Measurements from ENCODE around the gene DEPDC5. TPM values are rescaled to one million over a fixed set of nuclear protein-coding genes. Genes with fewer than 3 reads are reported as not detected.

The DEPDC5 gene
- total RNA-seq, 2 donors from 2014 or later, result 31.9 to 43.2 TPM

DNA sequence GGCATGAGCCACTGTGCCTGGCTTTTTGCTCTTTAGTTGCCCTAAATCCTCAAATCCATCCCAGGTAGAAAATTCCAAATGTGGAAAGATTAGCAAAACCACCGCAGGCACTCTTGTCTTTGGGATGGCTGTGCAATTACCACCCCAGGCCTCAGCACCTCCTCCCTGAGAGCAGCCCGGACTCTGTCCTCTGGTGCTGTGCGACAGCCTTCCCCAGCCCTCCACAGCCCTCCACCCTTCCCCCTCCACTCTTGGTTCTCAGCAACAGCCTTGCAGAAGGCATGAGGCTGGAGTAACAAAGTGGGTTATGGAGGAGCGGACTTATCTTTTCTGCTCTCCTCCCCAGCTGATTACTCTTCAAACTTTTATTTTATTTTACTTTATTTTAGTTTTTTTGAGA, 145.8 kb downstream of the DEPDC5 start:
- H3K27ac ChIP-seq (ENCODE audit: low read depth, low read length), result no peak overlapping the region
- no peaks in the 10 kb centered on the region for H3K27me3 ChIP-seq (ENCODE audit: control insufficient read depth, insufficient read depth, low read length, poor library complexity, severe bottlenecking)
- H3K4me3 Mint-ChIP-seq, result no peak overlapping the region
- H3K4me1 ChIP-seq (ENCODE audit: control insufficient read depth, insufficient read depth, low read length), result peaks cover 4% of the 10 kb centered on the region
- peaks cover 18% of the 10 kb centered on the region for H3K36me3 Mint-ChIP-seq (ENCODE audit: low read depth)
- H3K4me1 Mint-ChIP-seq, result peaks cover 12% of the 10 kb centered on the region
- no peaks in the 10 kb centered on the region for H3K9me3 ChIP-seq (ENCODE audit: control insufficient read depth, low read length)
- no peak overlapping the region for H3K4me3 ChIP-seq (ENCODE audit: low read length)
- 85 to 98% methylated on average over 2 to 3 of the region's 4 CpGs for WGBS, 2 experiments (ENCODE audit: insufficient coverage in 1 of 2, insufficient read length in 1 of 2)
- peaks cover 10% of the 10 kb centered on the region for H3K36me3 ChIP-seq (ENCODE audit: control insufficient read depth, insufficient read depth, low read length)
- TF ChIP-seq, protein P1, sequence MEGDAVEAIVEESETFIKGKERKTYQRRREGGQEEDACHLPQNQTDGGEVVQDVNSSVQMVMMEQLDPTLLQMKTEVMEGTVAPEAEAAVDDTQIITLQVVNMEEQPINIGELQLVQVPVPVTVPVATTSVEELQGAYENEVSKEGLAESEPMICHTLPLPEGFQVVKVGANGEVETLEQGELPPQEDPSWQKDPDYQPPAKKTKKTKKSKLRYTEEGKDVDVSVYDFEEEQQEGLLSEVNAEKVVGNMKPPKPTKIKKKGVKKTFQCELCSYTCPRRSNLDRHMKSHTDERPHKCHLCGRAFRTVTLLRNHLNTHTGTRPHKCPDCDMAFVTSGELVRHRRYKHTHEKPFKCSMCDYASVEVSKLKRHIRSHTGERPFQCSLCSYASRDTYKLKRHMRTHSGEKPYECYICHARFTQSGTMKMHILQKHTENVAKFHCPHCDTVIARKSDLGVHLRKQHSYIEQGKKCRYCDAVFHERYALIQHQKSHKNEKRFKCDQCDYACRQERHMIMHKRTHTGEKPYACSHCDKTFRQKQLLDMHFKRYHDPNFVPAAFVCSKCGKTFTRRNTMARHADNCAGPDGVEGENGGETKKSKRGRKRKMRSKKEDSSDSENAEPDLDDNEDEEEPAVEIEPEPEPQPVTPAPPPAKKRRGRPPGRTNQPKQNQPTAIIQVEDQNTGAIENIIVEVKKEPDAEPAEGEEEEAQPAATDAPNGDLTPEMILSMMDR (conservative IDR thresholded peaks at IDR 0.05), result no peak
- DNase-seq, result no peak
- no peaks in the 10 kb centered on the region for H3K9me3 Mint-ChIP-seq
- H3K9ac ChIP-seq (ENCODE audit: extremely low read depth, low read length, poor library complexity, severe bottlenecking), result no peak overlapping the region
- no peak overlapping the region for H3K27ac Mint-ChIP-seq
- H3K27me3 Mint-ChIP-seq (ENCODE audit: insufficient read depth), result no peaks in the 10 kb centered on the region

GRCh38 chr22:31901388-31902137, 147.7 kb downstream of the DEPDC5 start:
- TF ChIP-seq, protein P1 (conservative IDR thresholded peaks at IDR 0.05), result no peak
- no peaks in the 10 kb centered on the region for H3K9me3 ChIP-seq (ENCODE audit: control insufficient read depth, low read length)
- H3K9me3 Mint-ChIP-seq, result no peaks in the 10 kb centered on the region
- no peak for DNase-seq
- H3K27me3 Mint-ChIP-seq (ENCODE audit: insufficient read depth), result no peaks in the 10 kb centered on the region
- no peaks in the 10 kb centered on the region for H3K27me3 ChIP-seq (ENCODE audit: control insufficient read depth, insufficient read depth, low read length, poor library complexity, severe bottlenecking)
- WGBS, 2 experiments (ENCODE audit: insufficient coverage in 1 of 2, insufficient read length in 1 of 2), result 95 to 100% methylated on average over 2 to 6 of the region's 6 CpGs
- H3K36me3 ChIP-seq (ENCODE audit: control insufficient read depth, insufficient read depth, low read length), result peaks cover 10% of the 10 kb centered on the region
- H3K4me3 Mint-ChIP-seq, result no peak overlapping the region
- no peak overlapping the region for H3K4me3 ChIP-seq (ENCODE audit: low read length)
- no peak overlapping the region for H3K9ac ChIP-seq (ENCODE audit: extremely low read depth, low read length, poor library complexity, severe bottlenecking)
- peaks cover 12% of the 10 kb centered on the region for H3K4me1 Mint-ChIP-seq
- no peak overlapping the region for H3K27ac ChIP-seq (ENCODE audit: low read depth, low read length)
- no peak overlapping the region for H3K27ac Mint-ChIP-seq
- H3K4me1 ChIP-seq (ENCODE audit: control insufficient read depth, insufficient read depth, low read length), result peaks cover 4% of the 10 kb centered on the region
- peaks cover 22% of the 10 kb centered on the region for H3K36me3 Mint-ChIP-seq (ENCODE audit: low read depth)

GRCh38 chr22:31904651-31905050, 150.8 kb downstream of the DEPDC5 start:
- Histone ChIP-seq H3K4me1 (ENCODE audit: control insufficient read depth, insufficient read depth, low read length) (no peaks in the 10 kb centered on the region), H3K9me3 (ENCODE audit: control insufficient read depth, low read length) (no peaks in the 10 kb centered on the region), H3K4me3 (ENCODE audit: low read length) (no peak overlapping the region), H3K36me3 (ENCODE audit: control insufficient read depth, insufficient read depth, low read length) (peaks cover 8% of the 10 kb centered on the region), H3K27me3 (ENCODE audit: control insufficient read depth, insufficient read depth, low read length, poor library complexity, severe bottlenecking) (no peaks in the 10 kb centered on the region), H3K27ac (ENCODE audit: low read depth, low read length) (no peak overlapping the region), H3K9ac (ENCODE audit: extremely low read depth, low read length, poor library complexity, severe bottlenecking) (no peak overlapping the region)
- WGBS, 2 experiments (ENCODE audit: insufficient coverage in 1 of 2, insufficient read length in 1 of 2), result 95% methylated on average over 3 of the region's 3 CpGs
- no peak overlapping the region for H3K27ac Mint-ChIP-seq
- TF ChIP-seq, protein P1 (conservative IDR thresholded peaks at IDR 0.05), result no peak
- peaks cover 8% of the 10 kb centered on the region for H3K4me1 Mint-ChIP-seq
- peaks cover 38% of the 10 kb centered on the region for H3K36me3 Mint-ChIP-seq (ENCODE audit: low read depth)
- no peak for DNase-seq
- H3K4me3 Mint-ChIP-seq, result no peak overlapping the region
- no peaks in the 10 kb centered on the region for H3K27me3 Mint-ChIP-seq (ENCODE audit: insufficient read depth)
- H3K9me3 Mint-ChIP-seq, result no peaks in the 10 kb centered on the region
